Fibroblast of the aortic adventitia (primary cell): ENCODE results near the gene TDRKH. TPM values are rescaled to one million over a fixed set of nuclear protein-coding genes. Genes with fewer than 3 reads are reported as not detected.
"Not testable (repeated sequence)": the region's sequence is repeated elsewhere in the genome, so short reads cannot be mapped to it uniquely, and the experiment has no call there.

Source experiments
- DNase-seq: peaks from one replicate; pipeline ENCODE4 v3.0.0-alpha.2; 2010; ENCODE audit warnings: low read depth
- H3K4me3 ChIP-seq: 2 replicates; pipeline ENCODE4 v1.5.1; 2011; ENCODE audit warnings: low read depth, mild to moderate bottlenecking, control low read depth, low read length, moderate library complexity
- total RNA-seq: library from RNA; depleted of rRNA; stranded (reverse); fragments of >200 nt; gene quantifications from 2 replicates; pipeline ENCODE4 v1.2.3, GENCODE V29; 2012; ENCODE audit warnings: low replicate concordance
- TF ChIP-seq, protein P1 (sequence below): IDR thresholded peaks from 2 replicates; pipeline ENCODE4 v1.5.1; 2011; ENCODE audit warnings: mild to moderate bottlenecking, low read length, control low read depth, inconsistent platforms; ENCODE audit not compliant: insufficient read depth

TDRKH gene
- total RNA-seq, 1 donor, result 2.1 TPM

DNA sequence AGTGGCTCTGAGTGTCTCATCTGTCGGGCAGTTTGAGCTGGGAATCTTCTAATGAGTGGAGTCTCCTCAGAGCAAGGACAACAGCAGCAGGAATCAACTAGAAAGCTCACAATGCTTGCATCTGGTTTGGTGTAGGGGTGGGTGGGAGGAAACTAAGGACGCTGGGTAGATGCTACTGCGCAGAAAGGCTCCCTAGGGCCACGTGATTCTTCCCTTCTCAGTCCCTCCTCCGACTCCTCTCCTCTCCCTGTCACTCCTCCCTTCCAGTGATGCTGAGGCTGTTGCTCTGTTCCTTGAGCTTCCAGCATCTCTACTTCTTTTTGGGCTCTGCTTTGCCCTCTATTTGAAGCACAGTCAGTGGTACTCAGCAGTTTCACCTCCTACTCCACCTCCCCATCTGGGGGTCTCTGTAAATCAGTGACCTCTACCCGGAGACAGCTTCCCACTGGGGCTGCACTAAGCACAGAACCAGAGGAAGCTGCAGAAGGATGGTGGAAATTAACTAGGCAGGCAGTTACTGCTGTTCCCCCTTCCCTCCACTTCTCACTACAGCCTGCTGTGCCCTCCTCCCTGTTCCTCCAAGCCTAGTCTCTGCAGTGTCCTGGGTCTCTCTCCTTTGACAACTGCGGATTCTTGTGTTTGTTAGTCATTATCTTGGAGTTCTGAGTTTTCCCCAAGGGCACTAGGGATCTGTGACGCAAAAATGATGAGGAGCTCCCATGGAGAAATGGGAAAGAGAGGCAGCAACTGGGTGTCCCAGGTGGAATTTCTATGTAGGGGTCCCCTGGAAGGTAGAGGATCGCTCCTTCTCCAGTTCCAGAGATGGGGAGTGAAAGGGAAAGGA lies 9.1 kb upstream of the TDRKH start:
- no peak for DNase-seq
- no peak overlapping the region for H3K4me3 ChIP-seq
- TF ChIP-seq, protein P1, sequence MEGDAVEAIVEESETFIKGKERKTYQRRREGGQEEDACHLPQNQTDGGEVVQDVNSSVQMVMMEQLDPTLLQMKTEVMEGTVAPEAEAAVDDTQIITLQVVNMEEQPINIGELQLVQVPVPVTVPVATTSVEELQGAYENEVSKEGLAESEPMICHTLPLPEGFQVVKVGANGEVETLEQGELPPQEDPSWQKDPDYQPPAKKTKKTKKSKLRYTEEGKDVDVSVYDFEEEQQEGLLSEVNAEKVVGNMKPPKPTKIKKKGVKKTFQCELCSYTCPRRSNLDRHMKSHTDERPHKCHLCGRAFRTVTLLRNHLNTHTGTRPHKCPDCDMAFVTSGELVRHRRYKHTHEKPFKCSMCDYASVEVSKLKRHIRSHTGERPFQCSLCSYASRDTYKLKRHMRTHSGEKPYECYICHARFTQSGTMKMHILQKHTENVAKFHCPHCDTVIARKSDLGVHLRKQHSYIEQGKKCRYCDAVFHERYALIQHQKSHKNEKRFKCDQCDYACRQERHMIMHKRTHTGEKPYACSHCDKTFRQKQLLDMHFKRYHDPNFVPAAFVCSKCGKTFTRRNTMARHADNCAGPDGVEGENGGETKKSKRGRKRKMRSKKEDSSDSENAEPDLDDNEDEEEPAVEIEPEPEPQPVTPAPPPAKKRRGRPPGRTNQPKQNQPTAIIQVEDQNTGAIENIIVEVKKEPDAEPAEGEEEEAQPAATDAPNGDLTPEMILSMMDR, result no peak

DNA sequence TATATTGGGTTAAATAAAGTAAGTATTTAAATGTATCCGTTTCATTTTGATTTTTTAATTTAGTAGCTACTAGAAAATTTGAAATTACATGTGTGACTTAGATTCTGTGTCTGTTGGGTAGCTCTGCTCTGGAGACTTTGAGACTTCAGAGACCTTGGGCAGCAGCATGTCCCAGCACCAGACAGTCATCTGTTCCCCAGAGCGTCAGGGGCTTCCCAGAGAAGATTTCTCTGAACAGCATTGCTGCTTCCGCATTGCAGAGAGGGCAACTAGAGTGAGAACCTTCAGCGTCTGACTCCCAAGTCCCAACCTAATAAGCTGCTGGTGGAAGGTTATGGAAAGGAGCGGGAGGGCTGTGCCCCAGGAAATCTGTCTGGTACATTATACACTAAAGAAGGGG lies 8.3 kb upstream of the TDRKH start:
- no peak overlapping the region for H3K4me3 ChIP-seq
- TF ChIP-seq, protein P1, result no peak
- DNase-seq, result no peak

DNA sequence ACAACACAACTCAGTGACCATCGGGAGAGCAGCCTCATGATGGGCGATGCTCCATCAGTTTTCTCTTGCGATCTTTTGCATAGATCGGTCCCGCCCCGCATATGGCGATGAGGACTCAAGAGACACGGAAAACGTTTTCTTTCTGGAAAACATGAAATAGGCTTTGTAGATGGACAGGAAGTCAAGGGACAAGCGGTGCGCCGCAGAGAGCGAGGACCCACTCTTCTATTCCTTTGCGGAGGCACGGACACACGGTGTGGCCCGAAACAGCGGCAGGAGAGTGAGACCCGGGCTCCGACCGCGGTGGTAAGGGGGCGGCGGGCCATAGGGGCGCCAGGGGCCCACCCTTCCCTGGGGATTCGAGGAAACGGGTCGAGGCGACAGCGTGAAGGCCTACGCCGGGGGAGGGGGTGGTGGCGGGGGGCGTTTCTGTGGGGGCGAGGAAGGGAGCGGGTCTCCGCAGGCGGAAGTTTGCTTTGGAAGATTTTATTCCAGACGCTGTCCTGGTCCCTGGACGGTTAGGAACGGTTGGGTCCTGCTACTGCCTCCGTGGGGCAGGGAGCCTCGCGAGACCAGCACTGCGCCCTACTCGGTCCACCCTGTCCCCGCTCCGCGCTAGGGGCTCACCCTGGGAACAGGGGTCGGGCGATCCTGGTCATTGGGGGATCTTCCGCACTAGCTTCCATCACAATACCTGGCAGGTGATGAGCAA lies 796 bp upstream of the TDRKH start:
- DNase-seq, result no peak
- TF ChIP-seq, protein P1, result no peak
- peak overlapping the region; percentile 69 for H3K4me3 ChIP-seq

DNA sequence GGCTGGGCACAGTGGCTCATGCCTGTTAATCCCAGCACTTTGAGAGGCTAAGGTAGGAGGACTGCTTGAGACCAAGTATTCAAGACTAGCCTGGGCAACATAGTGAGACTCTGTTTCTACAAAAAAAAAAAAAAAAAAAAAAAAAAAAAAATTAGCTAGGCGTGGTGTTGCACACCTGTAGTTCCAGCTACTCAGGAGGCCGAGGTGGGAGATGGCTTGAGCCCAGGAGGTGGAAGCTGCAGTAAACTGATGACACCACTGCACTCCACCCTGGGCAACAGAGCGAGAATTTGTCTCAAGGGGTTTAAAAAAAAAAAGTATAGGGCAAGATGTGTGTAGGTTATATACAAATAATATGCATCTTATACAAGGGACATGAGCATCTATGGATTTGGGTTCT lies 2.6 kb downstream of the TDRKH start:
- H3K4me3 ChIP-seq, result no peak overlapping the region
- TF ChIP-seq, protein P1, result no peak
- DNase-seq, result no peak

DNA sequence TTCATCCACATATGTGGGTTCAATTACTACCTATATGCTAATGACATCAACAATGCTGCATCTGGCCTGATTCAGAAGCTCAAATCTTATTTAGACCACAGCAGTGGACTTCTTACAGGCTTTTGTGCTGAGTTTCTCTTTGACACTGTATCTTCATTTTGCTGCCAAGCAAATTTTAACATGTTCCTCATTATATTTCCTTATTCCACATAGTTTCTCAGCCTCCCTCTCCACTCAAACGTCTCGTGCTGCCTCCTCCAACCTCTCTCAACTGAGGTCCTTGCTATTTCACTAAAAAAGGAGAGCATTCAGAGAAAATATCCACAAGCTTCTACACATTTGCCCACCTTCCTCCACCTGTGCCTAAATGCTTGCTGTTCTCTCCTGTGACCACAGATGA lies 6.5 kb downstream of the TDRKH start:
- TF ChIP-seq, protein P1, result no peak
- DNase-seq, result no peak

DNA sequence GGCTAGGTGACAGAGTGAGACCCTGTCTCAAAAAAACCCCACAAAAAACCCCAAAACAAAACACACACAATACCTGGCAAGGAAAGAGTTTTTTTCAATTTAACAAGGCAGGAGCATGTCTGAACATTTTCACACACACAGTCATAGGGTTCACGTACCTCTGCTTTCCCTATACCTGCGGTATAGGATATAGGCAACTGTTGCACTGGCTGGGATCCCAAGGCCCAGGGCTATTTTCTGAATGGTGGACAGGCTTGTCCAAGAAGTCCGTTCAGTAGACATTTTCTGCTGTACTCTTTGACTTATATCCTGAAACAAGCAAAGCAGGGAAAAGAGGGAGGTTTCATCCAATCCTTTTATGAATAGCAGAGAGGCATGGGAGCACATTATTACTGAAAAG lies 7.6 kb downstream of the TDRKH start:
- no peak for DNase-seq
- TF ChIP-seq, protein P1, result no peak

More for the DNA sequence above, 6.5 kb downstream of the TDRKH start:
- no peak overlapping the region for H3K4me3 ChIP-seq

DNA sequence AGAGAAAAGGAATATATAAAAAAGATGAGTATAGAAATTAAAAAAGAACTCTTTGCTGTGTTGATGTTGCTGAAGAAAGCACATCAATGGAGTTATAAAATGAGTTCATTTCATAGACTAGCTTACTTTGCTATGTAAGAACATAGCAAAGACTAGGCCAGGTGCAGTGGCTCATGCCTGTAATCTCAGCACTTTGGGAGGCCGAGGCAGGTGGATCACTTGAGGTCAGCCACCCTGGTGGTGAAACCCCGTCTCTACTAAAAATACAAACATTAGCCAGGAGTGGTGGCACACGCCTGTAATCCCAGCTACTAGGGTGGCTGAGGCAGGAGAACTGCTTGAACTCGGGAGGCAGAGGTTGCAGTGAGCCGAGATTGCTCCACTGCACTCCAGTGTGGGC lies 8.3 kb downstream of the TDRKH start:
- not testable (repeated sequence) for DNase-seq, H3K4me3 ChIP-seq

More for the DNA sequence above, 7.6 kb downstream of the TDRKH start:
- no peak overlapping the region for H3K4me3 ChIP-seq

DNA sequence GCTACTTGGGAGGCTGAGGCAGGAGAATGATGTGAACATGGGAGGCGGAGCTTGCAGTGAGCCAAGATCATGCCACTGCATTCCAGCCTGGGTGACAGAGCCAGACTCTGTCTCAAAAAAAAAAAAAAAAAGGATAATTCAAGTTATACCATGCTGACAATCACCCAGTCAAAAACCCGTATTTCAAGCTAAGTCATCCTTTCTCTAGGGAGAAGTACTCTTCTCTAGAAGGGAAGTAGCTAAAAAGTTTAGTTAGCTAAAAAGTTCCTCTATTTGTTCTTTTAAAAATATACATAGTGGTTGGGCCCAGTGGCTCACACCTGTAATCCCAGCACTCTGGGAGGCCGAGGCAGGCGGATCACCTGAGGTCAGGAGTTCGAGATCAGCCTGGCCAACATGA lies 9.6 kb downstream of the TDRKH start:
- H3K4me3 ChIP-seq, DNase-seq: not testable (repeated sequence)
